ENCODE results near the gene FARP1.
"Not testable (repeated sequence)": the region's sequence is repeated elsewhere in the genome, so short reads cannot be mapped to it uniquely, and the experiment has no call there.

The FARP1 gene

DNA sequence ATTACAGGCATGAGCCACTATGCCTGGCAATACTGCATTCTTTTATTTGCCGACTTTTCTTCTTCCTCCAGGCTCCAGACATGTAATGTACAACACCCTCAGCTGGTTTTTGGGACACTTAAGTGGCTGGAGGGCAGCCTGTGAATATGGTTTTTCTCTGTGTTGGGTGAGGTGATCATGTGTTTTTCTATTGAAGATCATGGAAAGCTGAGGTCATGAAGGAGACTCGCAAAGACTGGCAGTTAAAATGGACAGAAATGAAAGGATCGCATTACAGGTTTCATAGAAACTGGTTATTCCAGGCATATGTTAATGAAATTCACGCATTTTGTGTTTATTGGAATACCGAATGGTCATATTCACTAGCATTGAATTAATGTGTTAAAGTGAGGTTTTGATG, 119.4 kb downstream of the FARP1 start:
- DNase-seq (ENCODE audit: low spot score) = no peak

DNA sequence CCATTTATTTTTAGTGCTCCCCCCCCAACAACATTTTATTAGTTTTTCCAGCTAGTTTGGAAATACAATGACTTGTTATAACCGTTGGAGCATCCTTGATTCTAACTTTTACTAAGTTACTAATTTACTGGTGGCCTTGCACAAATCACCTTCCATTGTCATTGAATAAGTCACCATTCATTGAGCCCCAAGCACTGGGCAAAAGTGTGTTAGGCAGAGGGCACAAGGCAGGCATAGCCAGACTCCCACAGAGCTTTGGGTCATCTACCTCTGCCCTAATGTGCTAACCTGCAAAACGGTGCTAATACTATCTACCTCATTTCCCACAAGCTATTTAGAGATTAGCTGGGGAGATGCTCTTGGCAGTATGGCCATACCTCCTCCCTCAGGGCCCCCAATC, 120.9 kb downstream of the FARP1 start:
- DNase-seq (ENCODE audit: low spot score) = no peak

DNA sequence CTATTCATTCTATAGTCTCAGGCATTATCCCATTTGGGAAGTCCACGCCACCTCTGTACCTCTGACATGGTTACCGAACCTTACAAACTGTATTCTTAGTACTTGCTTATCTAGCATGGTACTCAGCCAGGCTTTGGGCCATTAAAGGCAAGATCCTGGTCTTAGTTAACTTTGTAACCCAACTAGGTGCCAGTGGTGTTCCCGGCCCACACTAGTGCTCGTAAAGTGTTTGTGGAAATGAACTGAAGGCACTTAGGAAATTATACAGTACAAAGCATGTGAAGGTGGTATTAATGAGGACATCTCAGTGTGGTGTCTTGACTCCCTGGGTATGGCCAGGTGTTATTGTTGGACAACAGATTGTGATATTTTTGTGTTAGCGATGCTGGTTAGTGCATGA, 122.0 kb downstream of the FARP1 start:
- DNase-seq (ENCODE audit: low spot score) = no peak

DNA sequence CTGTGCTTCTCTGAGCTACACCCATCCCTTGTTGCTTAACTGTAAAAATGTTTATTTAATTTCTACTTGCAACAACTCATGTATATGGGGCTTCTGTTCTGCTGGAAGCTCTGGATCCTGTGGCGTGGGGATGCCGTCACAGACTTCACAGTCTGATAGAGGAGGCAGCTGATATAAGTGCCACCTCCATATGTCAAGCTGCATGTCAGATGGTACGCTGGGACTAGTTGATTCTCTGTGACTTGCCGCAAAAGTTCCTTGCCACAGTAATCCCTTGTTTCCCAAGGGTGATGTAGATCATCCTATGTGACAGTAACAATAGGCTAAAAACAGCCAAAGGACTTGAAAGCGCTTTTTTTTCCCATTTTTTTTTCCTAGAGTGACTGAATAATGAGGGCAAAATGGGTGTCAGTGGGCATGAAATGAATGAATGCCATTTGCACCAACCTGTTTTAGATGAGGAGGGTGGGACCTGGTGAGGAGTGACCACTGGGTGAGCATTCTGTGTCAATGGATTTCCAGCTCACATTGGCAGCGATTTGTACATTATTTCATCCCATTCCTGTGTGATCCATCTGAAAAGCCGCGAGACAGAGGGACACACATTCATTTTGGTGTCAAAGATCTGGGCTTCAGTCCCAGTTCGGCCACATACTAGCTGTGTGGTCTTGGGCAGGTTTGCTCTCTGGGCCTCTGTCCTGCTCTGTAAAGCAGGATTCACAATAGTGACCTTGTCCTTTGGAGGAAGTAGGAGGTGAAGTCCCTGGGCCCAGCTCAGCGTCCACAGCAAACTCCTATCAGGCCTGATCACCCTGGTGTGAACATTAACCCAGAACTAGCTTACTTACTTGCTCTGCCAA, 123.0 kb downstream of the FARP1 start:
- no peak for DNase-seq (ENCODE audit: low spot score)

DNA sequence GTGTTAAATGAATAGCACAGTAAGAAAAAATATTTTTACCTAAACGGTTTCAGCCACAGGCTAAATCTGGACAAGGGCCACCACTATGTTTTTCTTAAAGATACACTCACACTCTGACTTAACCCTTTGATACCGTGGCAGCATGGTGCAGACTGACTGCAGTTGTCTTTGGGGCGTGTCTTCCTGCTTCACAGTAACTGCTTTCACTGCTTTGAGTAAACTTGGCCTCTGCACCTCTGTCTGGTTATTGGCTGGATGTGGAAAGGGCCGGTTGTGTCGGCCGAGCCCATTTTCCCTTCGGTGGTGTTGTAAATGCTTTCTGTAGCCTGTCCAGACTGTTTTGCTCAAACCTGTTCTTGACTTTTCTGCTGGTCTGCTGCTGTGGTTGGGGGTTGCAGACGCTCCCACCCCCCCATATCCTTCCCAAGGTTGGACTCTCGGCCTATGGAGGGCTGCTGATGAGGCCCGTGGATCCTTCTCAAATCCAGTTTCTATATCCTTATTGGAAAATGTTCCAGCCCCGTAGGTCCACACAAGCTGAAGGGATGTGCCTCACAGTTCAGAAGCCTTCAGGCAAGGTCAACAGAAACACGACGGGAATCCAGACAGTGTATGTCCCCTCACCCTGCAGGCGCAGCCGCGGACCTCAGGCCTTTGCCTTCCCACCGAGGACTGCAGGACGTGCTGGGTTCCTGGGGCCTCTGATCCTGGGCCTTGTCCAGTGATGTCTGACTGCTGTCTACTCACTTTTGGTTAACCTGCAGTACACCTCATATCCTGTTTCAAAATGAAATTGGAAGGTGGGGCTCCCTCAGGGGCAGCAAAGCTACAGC, 124.4 kb downstream of the FARP1 start:
- DNase-seq (ENCODE audit: low spot score) = no peak

DNA sequence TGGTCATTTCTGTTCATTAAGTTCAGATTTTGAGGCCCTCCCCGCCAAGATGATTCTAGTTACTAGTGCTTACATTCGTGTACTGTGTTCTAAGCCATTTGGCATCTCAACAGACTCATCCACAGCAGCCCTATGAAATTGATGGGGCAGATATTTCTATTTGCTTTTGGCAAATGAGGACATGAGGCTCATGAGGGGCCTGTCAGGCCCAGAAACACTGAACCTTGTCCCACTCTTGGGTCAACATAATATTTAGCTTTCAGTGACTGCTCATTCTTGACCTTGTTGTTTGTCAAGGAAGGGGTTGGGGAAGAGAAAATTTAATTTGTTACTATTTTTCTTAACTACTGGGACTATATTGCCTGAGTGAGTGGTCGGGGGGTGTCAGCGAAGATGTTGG, 126.5 kb downstream of the FARP1 start:
- no peak for DNase-seq (ENCODE audit: low spot score)

DNA sequence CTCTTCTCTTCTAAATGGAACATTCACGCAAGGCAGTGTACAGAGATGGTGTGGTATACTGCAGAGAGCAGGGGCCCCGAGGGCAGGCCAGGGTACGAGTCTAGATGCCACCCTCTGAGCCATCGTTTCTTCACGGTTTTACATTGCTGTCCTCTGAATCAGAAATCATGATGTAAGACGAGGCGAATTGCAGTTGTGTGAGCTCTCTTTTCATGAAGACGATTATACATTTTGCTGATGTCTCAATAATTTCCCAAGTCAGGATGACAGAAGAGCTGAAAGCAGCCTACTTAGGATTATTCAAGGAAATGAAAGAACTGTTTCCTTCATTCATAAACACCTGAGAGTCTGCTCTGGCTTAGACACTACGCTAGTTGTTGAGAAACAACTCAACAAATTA, 127.9 kb downstream of the FARP1 start:
- DNase-seq (ENCODE audit: low spot score) = no peak

DNA sequence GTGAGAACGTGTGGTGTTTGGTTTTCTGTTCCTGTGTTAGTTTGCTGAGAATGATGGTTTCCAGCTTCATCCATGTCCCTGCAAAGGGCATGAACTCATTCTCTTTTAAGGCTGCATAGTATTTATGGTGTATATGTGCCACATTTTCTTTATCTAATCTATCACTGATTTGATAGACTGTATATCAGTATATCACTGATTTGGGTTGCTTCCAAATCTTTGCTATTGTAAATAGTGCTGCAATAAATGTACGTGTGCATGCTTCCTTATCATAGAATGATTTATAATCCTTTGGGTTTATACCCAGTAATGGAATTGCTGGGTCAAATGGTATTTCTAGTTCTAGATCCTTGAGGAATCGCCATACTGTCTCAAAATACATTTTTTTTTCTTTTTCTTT, 128.8 kb downstream of the FARP1 start:
- DNase-seq (ENCODE audit: low spot score) = not testable (repeated sequence)

DNA sequence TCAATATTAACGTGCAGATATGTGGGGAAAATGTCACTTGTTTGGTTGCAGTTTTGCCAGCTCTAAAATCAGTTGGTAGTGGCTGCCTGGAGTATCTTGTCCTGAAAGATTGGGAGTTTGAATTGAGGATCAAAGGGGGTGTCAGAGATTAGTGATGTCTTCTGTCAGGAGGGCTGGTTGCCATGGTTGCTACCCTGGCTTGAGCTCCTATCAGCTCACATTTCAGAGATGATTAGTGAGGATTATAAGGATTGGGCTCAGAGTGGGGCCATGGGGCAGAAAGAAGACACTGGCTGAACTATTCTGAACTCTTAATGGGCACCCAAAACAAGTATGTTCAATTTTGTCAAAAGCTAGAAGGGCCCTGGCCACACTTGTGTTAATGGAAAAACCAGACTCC, 129.7 kb downstream of the FARP1 start:
- no peak for DNase-seq (ENCODE audit: low spot score)

DNA sequence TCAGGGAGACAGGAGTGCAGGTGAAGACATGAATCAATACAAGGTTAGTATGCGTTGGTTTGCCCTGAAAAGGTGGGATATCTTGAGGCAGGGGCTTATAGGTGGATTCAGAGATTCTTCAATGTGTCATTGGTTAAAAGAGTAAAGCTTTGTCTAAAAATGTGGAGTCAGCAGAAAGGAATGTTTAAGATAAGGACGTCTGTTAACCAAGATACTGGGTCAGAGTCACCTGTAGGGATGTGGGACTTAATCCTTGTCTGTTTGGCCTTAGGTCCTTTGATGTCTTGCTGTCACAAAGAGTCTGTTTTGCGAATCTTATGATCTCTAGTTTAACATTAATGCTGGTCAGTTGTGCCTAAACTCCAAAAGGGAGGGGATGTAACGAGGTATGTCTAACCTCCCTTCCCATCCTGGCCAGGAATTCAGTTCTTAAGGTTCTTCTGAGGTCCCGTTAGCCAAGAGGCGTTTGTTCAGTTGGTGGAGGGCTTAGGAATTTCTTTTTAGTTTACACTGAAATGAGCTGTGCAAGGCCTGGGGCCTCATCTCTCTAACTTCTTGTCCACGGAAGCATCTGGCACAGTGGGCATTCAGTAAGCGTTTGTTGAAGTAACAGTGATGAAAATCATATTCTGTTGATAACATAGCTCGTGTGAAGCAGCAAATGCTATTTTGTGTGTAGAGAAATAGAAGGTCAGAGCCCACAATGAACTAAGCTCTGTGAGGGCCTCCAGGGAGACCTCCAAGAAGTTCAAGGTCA, 130.4 kb downstream of the FARP1 start:
- no peak for DNase-seq (ENCODE audit: low spot score)

DNA sequence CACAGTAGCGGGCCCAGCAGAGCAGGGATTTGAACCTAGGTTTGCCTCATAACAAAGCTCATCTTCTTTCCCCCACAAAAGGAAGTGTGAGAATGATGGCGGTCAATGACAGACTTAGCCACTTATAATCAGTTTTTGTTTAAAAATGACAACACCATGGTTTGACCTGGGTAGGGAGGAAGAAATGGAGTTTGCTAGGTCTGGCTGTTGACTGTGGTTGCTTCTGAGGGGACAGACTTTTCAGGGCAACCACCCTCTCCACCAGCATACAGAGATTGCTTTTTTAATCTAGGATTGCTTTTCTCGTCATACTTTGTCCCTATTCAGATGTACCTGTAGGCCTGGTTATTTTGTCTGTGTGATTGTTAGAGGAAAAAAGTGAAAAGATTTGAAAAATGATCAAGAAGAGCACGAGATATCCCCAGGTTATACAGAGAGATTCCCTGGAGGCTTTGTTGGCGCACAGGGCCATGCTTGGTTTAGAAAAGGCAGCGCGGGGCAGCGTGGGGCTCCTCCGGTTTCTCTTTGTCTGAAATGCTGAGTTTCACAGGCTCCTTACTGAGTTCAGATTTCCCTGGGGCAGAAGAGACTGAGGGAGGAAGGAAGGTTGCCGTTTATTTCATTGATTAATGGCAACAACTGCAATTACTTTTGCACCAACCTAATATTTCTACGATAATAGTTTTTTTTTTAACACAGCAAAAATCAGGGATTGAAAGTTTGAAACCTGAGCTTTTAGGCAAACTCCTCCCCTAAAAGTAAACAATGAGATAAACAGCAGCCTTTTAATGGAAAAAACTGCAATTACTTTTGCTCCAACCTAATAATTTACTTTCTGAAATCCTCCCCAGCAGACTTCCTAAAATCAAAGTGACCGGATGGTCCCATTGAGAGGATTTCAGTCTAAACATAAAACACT, 131.2 kb downstream of the FARP1 start:
- DNase-seq (ENCODE audit: low spot score) = no peak

DNA sequence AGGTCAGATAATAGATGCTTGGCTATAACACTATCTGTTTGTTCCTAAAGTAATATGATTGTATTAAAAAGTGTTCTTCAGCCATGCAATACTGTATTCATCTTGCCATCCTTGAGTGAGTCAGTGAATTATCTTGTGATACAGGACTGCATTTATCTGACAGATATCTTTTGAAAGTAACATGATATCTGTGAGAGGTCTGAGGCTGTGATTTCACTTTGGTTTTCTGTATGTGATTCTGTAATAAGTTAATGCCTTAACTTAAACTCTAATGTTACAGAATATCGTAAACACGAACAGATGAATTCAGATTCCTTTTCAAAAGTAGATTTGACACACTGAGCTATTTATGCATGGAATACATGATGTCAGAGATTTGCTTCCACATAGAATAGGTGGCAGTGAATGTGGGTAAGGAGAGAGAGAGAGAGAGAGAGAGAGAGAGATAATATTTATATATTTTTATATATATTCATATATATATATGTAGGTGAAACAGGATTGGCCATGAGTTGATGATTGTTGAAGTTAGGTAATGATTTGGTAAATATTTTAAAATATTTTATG, 132.1 kb downstream of the FARP1 start:
- DNase-seq (ENCODE audit: low spot score) = no peak

DNA sequence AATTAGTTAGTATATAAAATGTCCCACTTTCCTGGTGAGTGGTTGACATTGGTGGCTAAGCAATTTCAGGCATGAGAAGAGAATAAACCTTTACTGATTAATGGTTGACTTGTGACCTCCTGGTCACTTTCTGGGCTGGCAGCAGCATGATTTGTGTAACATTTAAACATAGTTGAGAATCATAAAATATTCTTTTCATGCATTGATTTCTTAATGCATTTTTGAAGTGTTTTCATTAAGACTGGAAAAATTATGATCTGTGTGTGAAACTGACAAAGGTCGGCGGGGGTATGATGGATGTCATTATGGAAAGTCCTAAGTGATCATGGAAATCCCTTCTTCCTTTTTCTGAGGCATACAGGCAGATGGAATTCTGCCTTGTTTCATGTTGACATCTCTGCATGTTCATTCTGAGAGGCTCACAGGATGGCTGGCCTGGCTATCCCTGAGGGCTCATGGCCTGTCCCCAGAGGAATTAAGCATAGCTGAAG, 132.8 kb downstream of the FARP1 start:
- DNase-seq (ENCODE audit: low spot score) = no peak

DNA sequence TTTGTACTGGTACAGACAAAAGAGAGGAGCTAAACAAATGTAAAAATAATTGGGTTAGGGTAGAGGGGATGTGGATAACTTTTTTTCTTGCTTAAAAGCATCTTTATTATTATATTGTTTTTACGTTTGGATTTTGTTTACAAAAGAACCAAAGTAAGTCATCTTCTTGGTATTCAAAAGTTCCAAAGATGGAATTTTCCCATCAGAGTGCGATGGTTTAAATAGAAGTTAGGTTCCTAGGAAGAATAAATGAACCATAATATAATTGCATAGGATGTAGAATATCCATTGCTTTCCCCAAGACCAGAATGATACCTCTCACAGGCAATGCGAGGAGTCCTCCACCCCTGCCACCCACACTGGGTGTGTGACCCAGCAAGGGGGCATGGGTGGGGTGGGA, 133.6 kb downstream of the FARP1 start:
- no peak for DNase-seq (ENCODE audit: low spot score)

DNA sequence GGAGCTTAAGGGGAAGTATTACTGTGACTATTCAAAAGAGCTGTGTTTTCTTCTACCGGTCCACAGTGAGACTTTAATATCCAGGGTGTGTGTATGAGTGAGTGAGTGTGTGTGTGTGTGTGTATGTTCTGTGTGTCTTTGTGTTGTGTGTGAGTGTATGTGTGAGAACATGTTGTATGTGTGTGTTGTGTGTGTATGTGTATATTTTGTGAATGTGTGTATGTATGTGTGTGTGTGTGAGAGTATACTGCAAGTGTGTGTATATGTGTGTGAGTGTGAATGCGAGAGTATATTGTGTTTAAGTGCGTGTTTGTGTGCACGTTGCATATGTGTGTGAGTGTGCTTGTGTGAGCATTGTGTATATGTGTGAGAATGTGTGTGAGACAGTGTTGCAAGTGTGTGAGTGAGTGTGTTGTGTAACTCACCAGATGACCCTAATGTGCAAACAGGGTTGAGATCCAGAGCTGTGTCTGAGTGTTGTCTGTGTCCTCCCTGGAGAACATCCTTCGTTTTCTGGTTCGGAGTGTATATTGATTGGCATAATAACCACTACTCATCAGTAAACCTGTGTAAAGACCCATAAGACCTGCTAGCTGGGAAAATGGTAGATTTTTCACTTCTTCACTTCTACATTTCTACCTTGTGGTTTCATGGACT, 135.3 kb downstream of the FARP1 start:
- DNase-seq (ENCODE audit: low spot score) = no peak

DNA sequence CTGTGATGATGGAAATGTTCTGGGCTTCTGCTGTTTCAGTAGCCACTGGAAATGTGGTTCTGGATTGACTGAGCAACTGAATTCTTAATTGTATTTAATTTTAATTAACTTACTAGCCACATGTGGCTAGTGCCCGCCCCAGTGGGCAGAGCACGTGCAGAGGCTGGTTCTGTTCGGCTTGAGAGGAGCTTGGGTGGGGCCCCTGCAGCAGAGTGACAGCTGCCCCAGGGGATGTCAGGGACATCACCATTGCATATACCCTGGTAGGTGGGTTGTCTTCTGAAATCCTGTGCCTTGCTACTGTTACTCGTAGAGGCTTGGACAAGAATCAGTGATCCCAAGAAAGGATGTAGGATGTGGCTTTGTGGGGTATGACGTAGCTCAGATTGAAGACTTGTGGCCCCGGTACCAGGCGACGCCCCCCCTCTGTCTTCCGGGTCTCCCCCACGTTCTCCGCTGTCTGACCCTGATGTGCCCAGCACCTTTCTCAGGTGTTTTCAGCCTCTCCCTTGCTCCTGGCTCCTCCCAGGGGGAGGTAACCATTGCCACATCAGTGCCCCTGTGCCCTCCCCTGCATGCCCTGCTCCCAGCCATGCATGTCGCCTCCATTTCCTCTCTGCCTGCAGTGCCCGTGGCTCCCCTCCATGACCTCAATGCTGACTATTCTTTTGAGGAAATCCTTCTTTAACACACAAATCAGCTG, 136.7 kb downstream of the FARP1 start:
- DNase-seq (ENCODE audit: low spot score) = no peak

DNA sequence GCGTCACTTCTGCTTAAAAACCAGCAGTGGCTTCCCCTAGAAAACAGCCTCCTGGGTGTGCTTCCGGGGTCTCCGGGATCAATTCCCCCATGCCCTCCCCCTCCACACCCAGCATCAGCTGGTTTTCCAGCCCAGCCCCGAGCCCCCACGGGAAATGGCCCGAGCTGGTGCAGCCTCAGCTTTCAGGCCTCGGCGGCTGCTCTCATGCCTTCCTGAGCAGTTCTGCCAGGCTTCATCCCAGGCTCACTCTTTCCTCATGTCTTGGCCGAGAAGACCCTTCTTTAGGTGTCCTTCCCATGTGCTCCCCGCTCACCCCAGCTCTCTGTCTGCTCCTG, 137.2 kb downstream of the FARP1 start:
- no peak for DNase-seq (ENCODE audit: low spot score)

DNA sequence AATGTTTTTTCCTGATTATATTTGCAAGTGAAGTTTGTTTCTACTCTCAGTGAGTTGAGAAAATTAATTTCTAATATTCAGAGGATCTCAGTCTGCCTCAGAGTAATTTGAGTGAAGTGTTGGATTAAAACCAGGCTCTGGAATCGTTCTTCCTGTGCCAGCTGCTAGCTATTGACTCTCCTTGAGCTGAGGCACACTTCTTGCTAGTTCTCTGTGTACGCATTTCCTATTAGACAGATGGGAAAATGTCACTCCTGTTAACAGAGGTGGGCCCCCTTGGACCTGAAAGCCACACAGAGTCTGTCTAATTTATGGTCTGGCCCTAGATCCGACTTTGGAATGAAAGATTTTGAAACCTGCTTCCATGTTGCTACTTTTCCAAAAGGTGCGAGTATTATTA, 141.8 kb downstream of the FARP1 start:
- no peak for DNase-seq (ENCODE audit: low spot score)

DNA sequence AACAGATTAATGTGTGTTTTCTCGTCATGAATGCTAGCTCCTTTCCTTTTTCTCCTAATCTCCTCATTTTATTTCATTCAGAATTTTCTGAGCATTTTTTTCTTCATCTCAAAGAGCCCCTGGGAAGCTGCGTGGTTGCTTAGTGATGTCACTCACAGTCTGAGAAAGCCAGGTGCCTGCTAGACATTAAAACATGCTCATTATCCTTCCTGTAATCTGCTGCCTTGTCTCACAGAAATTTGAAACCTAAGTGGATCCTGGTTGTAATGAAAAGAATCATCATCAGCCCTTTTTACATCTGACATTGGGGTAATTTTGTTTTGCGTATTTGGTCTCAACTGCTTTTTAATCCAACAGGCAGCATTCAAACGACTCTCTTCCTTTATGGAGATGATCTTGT, 142.4 kb downstream of the FARP1 start:
- no peak for DNase-seq (ENCODE audit: low spot score)

Measured in putamen (tissue), 1 donor.